ENCODE measurements around the gene E2F4. TPM values are rescaled to one million over a fixed set of nuclear protein-coding genes. Genes with fewer than 3 reads are reported as not detected.
A peak's percentile ranks its signal among the peaks of the same experiment; 100 is the strongest.

E2F4 gene
- total and polyA plus RNA-seq, 2 experiments from 2014 or later = 70.4 to 72.4 TPM

GRCh38 chr16:67197704-67198103 is 5.7 kb downstream of the E2F4 start:
- H3K27ac ChIP-seq = no peak overlapping the region
- TF ChIP-seq EZH2phosphoT487 (IDR thresholded peaks at IDR 0.05; ENCODE audit: low read depth, severe bottlenecking, unreplicated experiment) (no peak), EZH2 (IDR thresholded peaks at IDR 0.05; ENCODE audit: borderline replicate concordance) (no peak), CTCF (IDR thresholded peaks at IDR 0.05; ENCODE audit: poor library complexity) (no peak)
- H3K79me2 ChIP-seq = peaks cover 16% of the 10 kb centered on the region
- no peak overlapping the region for H3K4me2 ChIP-seq
- 88% methylated on average over 5 of the region's 6 CpGs for WGBS (ENCODE audit: low lambda C conversion rate, missing lambda C conversion rate)
- no peaks in the 10 kb centered on the region for H3K9me3 ChIP-seq (ENCODE audit: low read depth)
- H3K4me3 ChIP-seq = no peak overlapping the region
- H4K20me1 ChIP-seq (ENCODE audit: insufficient read depth, poor library complexity, severe bottlenecking) = no peaks in the 10 kb centered on the region
- H3K36me3 ChIP-seq (replicated peaks; ENCODE audit: insufficient read depth, low read depth) = no peaks in the 10 kb centered on the region
- DNase-seq (ENCODE audit: low spot score) = no peak
- H3K9me2 ChIP-seq (replicated peaks; ENCODE audit: insufficient read depth) = no peaks in the 10 kb centered on the region
- H3K27me3 ChIP-seq = no peaks in the 10 kb centered on the region
- H2AFZ ChIP-seq = no peak overlapping the region
- H3K4me1 ChIP-seq (ENCODE audit: insufficient read depth) = peaks cover 15% of the 10 kb centered on the region

- Histone ChIP-seq H3K36me3 (replicated peaks; ENCODE audit: insufficient read depth, low read depth) (no peaks in the 10 kb centered on the region), H3K79me2 (peaks cover 10% of the 10 kb centered on the region), H3K4me2 (peak overlapping the region; percentile 86)
Observed at GRCh38 chr16:67198238-67198734, 6.3 kb downstream of the E2F4 start.

GRCh38 chr16:67199011-67199807 is 7.3 kb downstream of the E2F4 start, which contains the start of gene ELMO3:
Gene ELMO3, plus strand, starts transcription at chr16:67199131. Its CDS starts 196 bp downstream, at chr16:67199327.
- no peaks in the 10 kb centered on the region for H4K20me1 ChIP-seq (ENCODE audit: insufficient read depth, poor library complexity, severe bottlenecking)
- peak within 1 kb of the TSS; percentile 86 for H3K4me2 ChIP-seq
- no peak for TF ChIP-seq EZH2phosphoT487 (IDR thresholded peaks at IDR 0.05; ENCODE audit: low read depth, severe bottlenecking, unreplicated experiment)
- TF ChIP-seq CTCF (IDR thresholded peaks at IDR 0.05; ENCODE audit: poor library complexity) = peak; percentile 45
- peaks cover 5% of the 10 kb centered on the region for H3K4me1 ChIP-seq (ENCODE audit: insufficient read depth)
- no peaks in the 10 kb centered on the region for H3K9me2 ChIP-seq (replicated peaks; ENCODE audit: insufficient read depth)
- H3K79me2 ChIP-seq = peaks cover under 1% of the 10 kb centered on the region
- 24% methylated on average over 33 of the region's 61 CpGs for WGBS (ENCODE audit: low lambda C conversion rate, missing lambda C conversion rate)
- no peaks in the 10 kb centered on the region for H3K27me3 ChIP-seq
- H3K36me3 ChIP-seq (replicated peaks; ENCODE audit: insufficient read depth, low read depth) = no peaks in the 10 kb centered on the region
- peak within 1 kb of the TSS; percentile 78 for H3K27ac ChIP-seq
- peak within 1 kb of the TSS; percentile 26 for H3K4me3 ChIP-seq
- H2AFZ ChIP-seq = no peak within 1 kb of the TSS
- no peaks in the 10 kb centered on the region for H3K9me3 ChIP-seq (ENCODE audit: low read depth)
- DNase-seq (ENCODE audit: low spot score) = peak; percentile 82

More at GRCh38 chr16:67198238-67198734, 6.3 kb downstream of the E2F4 start:
- Histone ChIP-seq H4K20me1 (ENCODE audit: insufficient read depth, poor library complexity, severe bottlenecking) (no peaks in the 10 kb centered on the region), H3K27me3 (no peaks in the 10 kb centered on the region), H3K9me3 (ENCODE audit: low read depth) (no peaks in the 10 kb centered on the region), H2AFZ (no peak overlapping the region), H3K27ac (peak overlapping the region; percentile 78), H3K4me1 (ENCODE audit: insufficient read depth) (peaks cover 10% of the 10 kb centered on the region), H3K4me3 (no peak overlapping the region), H3K9me2 (replicated peaks; ENCODE audit: insufficient read depth) (no peaks in the 10 kb centered on the region)
- TF ChIP-seq CTCF (IDR thresholded peaks at IDR 0.05; ENCODE audit: poor library complexity) = peak; percentile 43
- TF ChIP-seq EZH2phosphoT487 (IDR thresholded peaks at IDR 0.05; ENCODE audit: low read depth, severe bottlenecking, unreplicated experiment) = no peak
- no peak for DNase-seq (ENCODE audit: low spot score)
- WGBS (ENCODE audit: low lambda C conversion rate, missing lambda C conversion rate) = 85% methylated on average over 12 of the region's 12 CpGs
